Neural progenitor cell (in vitro differentiated cells): Measurements from ENCODE around the gene PVALEF.

ENCODE experiments used
- CTCF ChIP-seq: fragments of 200-600 bp; sonication (generic); IDR thresholded peaks from 2 replicates; pipeline ENCODE4 v1.5.1; 2017; ENCODE audit warnings: antibody characterized with exemption, mild to moderate bottlenecking
- EZH2 ChIP-seq: fragments of 200-600 bp; sonication (generic); IDR thresholded peaks from 2 replicates; pipeline ENCODE4 v1.6.1; 2017; ENCODE audit warnings: antibody characterized with exemption, mild to moderate bottlenecking, moderate library complexity

- TF ChIP-seq EZH2: no peak
- no peak for TF ChIP-seq CTCF
Measured at GRCh38 chr17:81228420-81228819, 63.1 kb downstream of the PVALEF start.
